ENCODE measurements around the gene FOSL2. TPM values are rescaled to one million over a fixed set of nuclear protein-coding genes. Genes with fewer than 3 reads are reported as not detected.
A peak's percentile ranks its signal among the peaks of the same experiment; 100 is the strongest.

The FOSL2 gene
- total RNA-seq, 2 donors from 2014 or later = 1.4 to 3.8 TPM

DNA sequence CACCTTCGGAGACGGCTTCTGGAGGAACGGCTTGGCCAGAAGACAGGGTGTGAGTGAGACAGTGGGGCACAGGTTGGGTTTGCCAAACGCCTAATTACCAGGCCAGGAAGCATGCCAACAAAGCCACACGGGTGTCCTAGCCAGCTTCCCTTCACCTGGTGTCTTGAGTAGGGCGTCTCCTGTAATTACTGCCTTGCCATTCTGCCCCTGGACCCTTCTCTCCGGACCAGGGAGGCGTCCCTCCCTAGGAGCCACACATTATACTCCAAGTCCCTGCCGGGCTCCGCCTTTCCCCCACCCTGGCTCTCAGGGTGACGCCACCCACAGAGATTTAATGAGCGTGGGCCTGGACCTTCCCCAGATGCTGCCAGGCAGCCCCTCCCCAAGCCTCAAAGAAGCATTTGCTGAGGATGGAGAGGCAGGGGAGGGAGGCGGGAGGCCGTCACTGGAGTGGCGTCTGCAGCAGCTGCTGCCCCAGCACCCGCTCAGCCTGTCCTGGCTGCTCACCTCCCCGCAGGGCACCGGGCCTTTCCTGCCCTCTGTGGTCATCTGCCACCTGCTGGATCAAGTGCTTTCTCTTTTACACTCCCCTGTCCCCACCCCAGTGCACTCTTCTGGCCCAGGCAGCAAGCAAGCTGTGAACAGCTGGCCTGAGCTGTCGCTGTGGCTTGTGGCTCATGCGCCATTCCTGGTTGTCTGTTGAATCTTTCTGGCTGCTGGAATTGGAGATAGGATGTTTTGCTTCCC is 20.7 kb downstream of the FOSL2 start:
- Histone ChIP-seq H3K27ac (ENCODE audit: low read depth, low read length) (peak overlapping the region; percentile 65), H3K4me3 (ENCODE audit: low read length) (no peak overlapping the region), H3K36me3 (ENCODE audit: control insufficient read depth, insufficient read depth, low read length) (peaks cover 32% of the 10 kb centered on the region), H3K4me1 (ENCODE audit: control insufficient read depth, insufficient read depth, low read length) (no peaks in the 10 kb centered on the region), H3K27me3 (ENCODE audit: control insufficient read depth, insufficient read depth, low read length, poor library complexity, severe bottlenecking) (no peaks in the 10 kb centered on the region), H3K9ac (ENCODE audit: extremely low read depth, low read length, poor library complexity, severe bottlenecking) (no peak overlapping the region), H3K9me3 (ENCODE audit: control insufficient read depth, low read length) (no peaks in the 10 kb centered on the region)
- Mint-ChIP-seq H3K4me1 (peaks cover 13% of the 10 kb centered on the region), H3K4me3 (no peak overlapping the region), H3K27ac (no peak overlapping the region), H3K36me3 (ENCODE audit: low read depth) (peaks cover 18% of the 10 kb centered on the region), H3K9me3 (no peaks in the 10 kb centered on the region), H3K27me3 (ENCODE audit: insufficient read depth) (no peaks in the 10 kb centered on the region)
- peak; percentile 83 for DNase-seq
- WGBS, 2 experiments (ENCODE audit: insufficient coverage in 1 of 2, insufficient read length in 1 of 2) = 75 to 85% methylated on average over 11 to 20 of the region's 20 CpGs
- peak; percentile 60 for TF ChIP-seq CTCF (conservative IDR thresholded peaks at IDR 0.05)

DNA sequence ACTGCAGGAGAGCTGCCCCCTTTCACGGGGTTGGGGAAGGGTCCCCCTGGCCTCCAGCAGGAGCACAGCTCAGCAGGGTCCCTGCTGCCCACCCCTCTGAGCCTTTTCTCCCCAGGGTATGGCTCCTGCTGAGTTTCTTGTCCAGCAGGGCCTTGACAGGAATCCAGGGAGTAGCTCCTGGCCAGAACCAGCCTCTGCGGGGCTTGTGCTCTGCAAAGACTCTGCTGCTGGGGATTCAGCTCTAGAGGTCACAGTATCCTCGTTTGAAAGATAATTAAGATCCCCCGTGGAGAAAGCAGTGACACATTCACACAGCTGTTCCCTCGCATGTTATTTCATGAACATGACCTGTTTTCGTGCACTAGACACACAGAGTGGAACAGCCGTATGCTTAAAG is 21.2 kb downstream of the FOSL2 start:
- peak overlapping the region; percentile 65 for H3K27ac ChIP-seq (ENCODE audit: low read depth, low read length)
- Mint-ChIP-seq H3K27me3 (ENCODE audit: insufficient read depth) (no peaks in the 10 kb centered on the region), H3K36me3 (ENCODE audit: low read depth) (peaks cover 14% of the 10 kb centered on the region), H3K4me1 (peaks cover 13% of the 10 kb centered on the region), H3K9me3 (no peaks in the 10 kb centered on the region), H3K27ac (no peak overlapping the region), H3K4me3 (no peak overlapping the region)
- WGBS, 2 experiments (ENCODE audit: insufficient coverage in 1 of 2, insufficient read length in 1 of 2) = 78 to 79% methylated on average over 7 of the region's 7 CpGs
- H3K9ac ChIP-seq (ENCODE audit: extremely low read depth, low read length, poor library complexity, severe bottlenecking) = no peak overlapping the region
- H3K27me3 ChIP-seq (ENCODE audit: control insufficient read depth, insufficient read depth, low read length, poor library complexity, severe bottlenecking) = no peaks in the 10 kb centered on the region
- no peaks in the 10 kb centered on the region for H3K4me1 ChIP-seq (ENCODE audit: control insufficient read depth, insufficient read depth, low read length)
- no peaks in the 10 kb centered on the region for H3K9me3 ChIP-seq (ENCODE audit: control insufficient read depth, low read length)
- H3K4me3 ChIP-seq (ENCODE audit: low read length) = no peak overlapping the region
- H3K36me3 ChIP-seq (ENCODE audit: control insufficient read depth, insufficient read depth, low read length) = peaks cover 29% of the 10 kb centered on the region
- no peak for DNase-seq
- TF ChIP-seq CTCF (conservative IDR thresholded peaks at IDR 0.05) = no peak

- WGBS, 2 experiments (ENCODE audit: insufficient coverage in 1 of 2, insufficient read length in 1 of 2) = 85 to 94% methylated on average over 3 to 5 of the region's 5 CpGs
- peak overlapping the region; percentile 21 for H3K27ac Mint-ChIP-seq
- no peak overlapping the region for H3K9ac ChIP-seq (ENCODE audit: extremely low read depth, low read length, poor library complexity, severe bottlenecking)
- peaks cover 24% of the 10 kb centered on the region for H3K36me3 ChIP-seq (ENCODE audit: control insufficient read depth, insufficient read depth, low read length)
- DNase-seq = no peak
- no peaks in the 10 kb centered on the region for H3K27me3 ChIP-seq (ENCODE audit: control insufficient read depth, insufficient read depth, low read length, poor library complexity, severe bottlenecking)
- H3K4me1 Mint-ChIP-seq = peaks cover 13% of the 10 kb centered on the region
- H3K27ac ChIP-seq (ENCODE audit: low read depth, low read length) = no peak overlapping the region
- TF ChIP-seq CTCF (conservative IDR thresholded peaks at IDR 0.05) = no peak
- H3K9me3 ChIP-seq (ENCODE audit: control insufficient read depth, low read length) = no peaks in the 10 kb centered on the region
- no peak overlapping the region for H3K4me3 Mint-ChIP-seq
- no peaks in the 10 kb centered on the region for H3K9me3 Mint-ChIP-seq
- peaks cover 8% of the 10 kb centered on the region for H3K36me3 Mint-ChIP-seq (ENCODE audit: low read depth)
- no peak overlapping the region for H3K4me3 ChIP-seq (ENCODE audit: low read length)
- H3K27me3 Mint-ChIP-seq (ENCODE audit: insufficient read depth) = no peaks in the 10 kb centered on the region
- no peaks in the 10 kb centered on the region for H3K4me1 ChIP-seq (ENCODE audit: control insufficient read depth, insufficient read depth, low read length)
Observed at GRCh38 chr2:28414583-28414982, 21.9 kb downstream of the FOSL2 start.

Data from endodermal cell (in vitro differentiated cells).